Hepatocyte (in vitro differentiated cells): Measurements from ENCODE around the gene ZFP36L2. TPM values are rescaled to one million over a fixed set of nuclear protein-coding genes. Genes with fewer than 3 reads are reported as not detected.
A peak's percentile ranks its signal among the peaks of the same experiment; 100 is the strongest.

Experiments used
- DNase-seq: peaks from one replicate; pipeline ENCODE4 v3.0.0-alpha.2; 2016; ENCODE audit warnings: low spot score
- H2AFZ ChIP-seq: fragments of 200-600 bp; sonication (generic); 2 replicates; pipeline ENCODE4 v1.6.0; 2016; ENCODE audit warnings: antibody characterized with exemption, mild to moderate bottlenecking
- H3K27ac ChIP-seq: fragments of 200-600 bp; sonication (generic); 2 replicates; pipeline ENCODE4 v1.5.1; 2016; ENCODE audit warnings: mild to moderate bottlenecking
- H3K27me3 ChIP-seq: fragments of 200-600 bp; sonication (generic); 2 replicates; pipeline ENCODE4 v1.6.1; 2016
- H3K36me3 ChIP-seq: fragments of 200-600 bp; sonication (generic); replicated peaks from 2 replicates; pipeline ENCODE4 v1.5.1; 2016; ENCODE audit warnings: low read depth; ENCODE audit not compliant: insufficient read depth
- H3K4me1 ChIP-seq: fragments of 200-600 bp; sonication (generic); 2 replicates; pipeline ENCODE4 v1.5.1; 2016; ENCODE audit warnings: mild to moderate bottlenecking, moderate library complexity; ENCODE audit not compliant: insufficient read depth
- H3K4me2 ChIP-seq: fragments of 200-600 bp; sonication (generic); 2 replicates; pipeline ENCODE4 v1.6.0; 2016
- H3K4me3 ChIP-seq: fragments of 200-600 bp; sonication (generic); 2 replicates; pipeline ENCODE4 v1.5.1; 2016; ENCODE audit warnings: mild to moderate bottlenecking
- H3K79me2 ChIP-seq: fragments of 200-600 bp; sonication (generic); 2 replicates; pipeline ENCODE4 v1.6.0; 2017; ENCODE audit warnings: mild to moderate bottlenecking
- H3K9me2 ChIP-seq: fragments of 200-600 bp; sonication (generic); replicated peaks from 2 replicates; pipeline ENCODE4 v1.6.0; 2017; ENCODE audit warnings: mild to moderate bottlenecking; ENCODE audit not compliant: insufficient read depth
- H3K9me3 ChIP-seq: fragments of 200-600 bp; sonication (generic); 2 replicates; pipeline ENCODE4 v1.5.1; 2016; ENCODE audit warnings: low read depth, mild to moderate bottlenecking
- H4K20me1 ChIP-seq: fragments of 200-600 bp; sonication (generic); 2 replicates; pipeline ENCODE4 v1.6.0; 2016; ENCODE audit warnings: mild to moderate bottlenecking; ENCODE audit not compliant: insufficient read depth, poor library complexity, severe bottlenecking
- CTCF ChIP-seq: fragments of 200-600 bp; sonication (generic); IDR thresholded peaks from 2 replicates; pipeline ENCODE4 v1.5.1; 2016; ENCODE audit warnings: antibody characterized with exemption, mild to moderate bottlenecking; ENCODE audit not compliant: poor library complexity
- EZH2 ChIP-seq: fragments of 200-600 bp; sonication (generic); IDR thresholded peaks from 2 replicates; pipeline ENCODE4 v1.6.1; 2016; ENCODE audit warnings: antibody characterized with exemption, mild to moderate bottlenecking, borderline replicate concordance
- EZH2phosphoT487 ChIP-seq: fragments of 200-600 bp; sonication (generic); IDR thresholded peaks from one replicate; pipeline ENCODE4 v1.6.1; 2018; ENCODE audit warnings: antibody characterized with exemption, mild to moderate bottlenecking, low read depth, moderate library complexity; ENCODE audit not compliant: unreplicated experiment, severe bottlenecking
- WGBS: methylation state at CpG from one replicate; pipeline ENCODE4 v1.1.6; 2016; ENCODE audit warnings: low lambda C conversion rate; ENCODE audit errors: missing lambda C conversion rate; 5-methylcytosine and 5-hydroxymethylcytosine counted together
- polyA plus RNA-seq: library from polyadenylated mRNA; unstranded; fragments of >200 nt; fragmentation: Nextera tagmentation; extraction: Ambion mirVana; gene quantifications from 2 replicates; pipeline ENCODE4 v1.2.1, GENCODE V29; 2016
- total RNA-seq: library from RNA; depleted of rRNA; stranded (reverse); fragments of >200 nt; gene quantifications from 2 replicates; pipeline ENCODE4 v1.2.3, GENCODE V29; 2014

Gene ZFP36L2
- total and polyA plus RNA-seq, 2 experiments from 2014 or later = 85.1 to 285 TPM

- Histone ChIP-seq H3K9me3 (no peaks in the 10 kb centered on the region), H3K9me2 (no peaks in the 10 kb centered on the region), H3K4me1 (peaks cover 38% of the 10 kb centered on the region), H2AFZ (no peak overlapping the region), H3K4me3 (no peak overlapping the region), H3K36me3 (no peaks in the 10 kb centered on the region), H3K4me2 (no peak overlapping the region), H3K79me2 (no peaks in the 10 kb centered on the region), H3K27ac (no peak overlapping the region), H4K20me1 (no peaks in the 10 kb centered on the region), H3K27me3 (no peaks in the 10 kb centered on the region)
- DNase-seq = no peak
- TF ChIP-seq EZH2 (no peak), EZH2phosphoT487 (no peak), CTCF (no peak)
- 94% methylated on average over 16 of the region's 16 CpGs for whole genome bisulfite sequencing
Measured at GRCh38 chr2:43188561-43189386, 37.6 kb downstream of the ZFP36L2 start.

GRCh38 chr2:43186679-43187374 is 39.6 kb downstream of the ZFP36L2 start:
- 43% methylated on average over 12 of the region's 12 CpGs for WGBS
- H3K4me3 ChIP-seq = no peak overlapping the region
- peak overlapping the region; percentile 58 for H3K27ac ChIP-seq
- H3K9me3 ChIP-seq = no peaks in the 10 kb centered on the region
- H3K9me2 ChIP-seq = no peaks in the 10 kb centered on the region
- no peaks in the 10 kb centered on the region for H4K20me1 ChIP-seq
- TF ChIP-seq CTCF (no peak), EZH2phosphoT487 (no peak), EZH2 (no peak)
- H3K36me3 ChIP-seq = no peaks in the 10 kb centered on the region
- no peaks in the 10 kb centered on the region for H3K79me2 ChIP-seq
- H3K27me3 ChIP-seq = no peaks in the 10 kb centered on the region
- H3K4me1 ChIP-seq = peaks cover 18% of the 10 kb centered on the region
- no peak overlapping the region for H2AFZ ChIP-seq
- no peak for DNase-seq
- no peak overlapping the region for H3K4me2 ChIP-seq

DNA sequence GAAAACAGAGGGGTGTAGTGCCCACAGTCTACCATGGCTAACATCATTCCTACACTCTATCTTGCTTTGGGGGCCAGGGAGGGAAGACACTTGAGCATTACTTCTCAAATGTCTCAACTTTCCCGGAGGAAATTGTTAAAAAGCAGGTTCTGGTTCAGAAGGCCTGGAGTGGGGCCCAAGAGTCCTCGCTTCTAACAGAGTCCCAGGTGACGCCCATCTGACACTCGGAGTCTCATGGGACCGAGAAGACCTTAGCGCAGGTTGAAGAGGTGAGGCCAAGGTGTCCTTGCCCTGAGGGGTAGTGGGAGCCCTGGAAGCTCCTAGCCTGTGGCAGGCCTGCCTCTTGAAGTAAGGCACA is 40.1 kb downstream of the ZFP36L2 start:
- H3K36me3 ChIP-seq = no peaks in the 10 kb centered on the region
- no peak overlapping the region for H2AFZ ChIP-seq
- TF ChIP-seq EZH2 (no peak), CTCF (no peak), EZH2phosphoT487 (no peak)
- 96% methylated on average over 6 of the region's 6 CpGs for WGBS
- H3K27ac ChIP-seq = peak overlapping the region; percentile 58
- DNase-seq = no peak
- no peak overlapping the region for H3K4me2 ChIP-seq
- no peaks in the 10 kb centered on the region for H3K27me3 ChIP-seq
- no peaks in the 10 kb centered on the region for H3K9me3 ChIP-seq
- H4K20me1 ChIP-seq = no peaks in the 10 kb centered on the region
- no peaks in the 10 kb centered on the region for H3K9me2 ChIP-seq
- peaks cover 13% of the 10 kb centered on the region for H3K4me1 ChIP-seq
- H3K79me2 ChIP-seq = no peaks in the 10 kb centered on the region
- no peak overlapping the region for H3K4me3 ChIP-seq
